Endothelial cell of umbilical vein (primary cell): ENCODE data around the gene SFTA2. TPM values are rescaled to one million over a fixed set of nuclear protein-coding genes. Genes with fewer than 3 reads are reported as not detected.
A peak's percentile ranks its signal among the peaks of the same experiment; 100 is the strongest.

ENCODE experiments used
- BruUV-seq: library from RNA; stranded (reverse); fragments of 400-500 nt; replicated peaks from 2 replicates; lab custom pipeline; 2021; lab: Mats Ljungman, UMichigan
- CTCF ChIA-PET: fragments of 300-600, 350-600 bp; sonication (Branson Sonifier 250); formaldehyde crosslinking; loops from one replicate; lab custom pipeline; 2021; ENCODE audit warnings: antibody characterized with exemption, inconsistent platforms; lab: Charles Lee
- POLR2A ChIA-PET: fragments of 300-600, 350-600 bp; sonication (Branson Sonifier 250); formaldehyde crosslinking; loops from one replicate; lab custom pipeline; 2021; ENCODE audit warnings: antibody characterized with exemption, inconsistent platforms; lab: Charles Lee
- DNase-seq: peaks from one replicate; pipeline ENCODE4 v3.0.0-alpha.2; 2011; ENCODE audit warnings: low read depth, low spot score
- FAIRE-seq: peaks from 2 replicates; lab custom pipeline; 2011; peaks lifted over from hg19 to GRCh38; lab: Jason Lieb, UNC
- H2AFZ ChIP-seq: 2 replicates; pipeline ENCODE4 v1.6.0; 2012; ENCODE audit warnings: low read depth, low read length, control low read depth, inconsistent platforms
- H3K27ac ChIP-seq: 2 replicates; pipeline ENCODE4 v1.5.1; 2011; ENCODE audit warnings: low read depth, mild to moderate bottlenecking, control low read depth, low read length, moderate library complexity; ENCODE audit not compliant: insufficient read depth
- H3K27me3 ChIP-seq, 2 experiments: 2 replicates each; pipeline versions ENCODE4 v1.6.0 to v1.6.1; 2011; ENCODE audit warnings: low read length in 2 of 2, mixed read lengths in 1 of 2; ENCODE audit not compliant: control insufficient read depth in 2 of 2, insufficient read depth in 2 of 2
- H3K36me3 ChIP-seq, 2 experiments: 2 replicates in 1 of 2; 3 replicates in 1 of 2; pipeline ENCODE4 v1.5.1; 2011; ENCODE audit warnings: low read length in 2 of 2, mild to moderate bottlenecking in 1 of 2, moderate library complexity in 1 of 2; ENCODE audit not compliant: control insufficient read depth in 2 of 2, insufficient read depth in 2 of 2; ENCODE audit errors: extremely low read depth in 1 of 2
- H3K4me1 ChIP-seq: 3 replicates; pipeline ENCODE4 v1.5.1; 2011; ENCODE audit warnings: mild to moderate bottlenecking, low read length; ENCODE audit not compliant: control insufficient read depth, insufficient read depth; ENCODE audit errors: extremely low read depth
- H3K4me2 ChIP-seq: 2 replicates; pipeline ENCODE4 v1.6.1; 2011; ENCODE audit warnings: low read length, control low read depth, mixed read lengths; ENCODE audit not compliant: insufficient read depth
- H3K4me3 ChIP-seq, 3 experiments: fragments of 200-600 bp in 1 of 3; sonication (generic), shearing (Covaris generic) in 1 of 3; replicated peaks in 1 of 3; 2 replicates each; pipeline ENCODE4 v1.5.1; 2011 to 2016; ENCODE audit warnings: control low read depth in 3 of 3, low read length in 3 of 3, mild to moderate bottlenecking in 2 of 3, inconsistent platforms in 1 of 3, low read depth in 1 of 3, moderate library complexity in 1 of 3; ENCODE audit not compliant: insufficient read depth in 1 of 3
- H3K79me2 ChIP-seq: 2 replicates; pipeline ENCODE4 v1.6.0; 2012; ENCODE audit warnings: low read length, inconsistent platforms; ENCODE audit not compliant: control insufficient read depth, insufficient read depth
- H3K9ac ChIP-seq: replicated peaks from 2 replicates; pipeline ENCODE3; 2011; ENCODE audit warnings: low read length, control low read depth; ENCODE audit not compliant: insufficient read depth; ENCODE audit errors: extremely low read depth
- H3K9me1 ChIP-seq: replicated peaks from 3 replicates; pipeline ENCODE4 v1.6.0; 2011; ENCODE audit warnings: mild to moderate bottlenecking, low read length; ENCODE audit not compliant: control insufficient read depth, insufficient read depth; ENCODE audit errors: extremely low read depth
- H3K9me3 ChIP-seq: replicated peaks from 2 replicates; pipeline ENCODE4 v1.5.1; 2012; ENCODE audit warnings: low read length, inconsistent platforms; ENCODE audit not compliant: control insufficient read depth, insufficient read depth
- H4K20me1 ChIP-seq: replicated peaks from 2 replicates; pipeline ENCODE3; 2011; ENCODE audit warnings: mild to moderate bottlenecking, low read length; ENCODE audit not compliant: control insufficient read depth, insufficient read depth; ENCODE audit errors: extremely low read depth
- CTCF ChIP-seq, 2 donors: IDR thresholded peaks; 1 replicate in 1 of 2; 2 replicates in 1 of 2; pipeline ENCODE4 v1.5.1; 2011; ENCODE audit warnings: low read length in 2 of 2, mild to moderate bottlenecking in 2 of 2, moderate library complexity in 2 of 2, control low read depth in 1 of 2, inconsistent platforms in 1 of 2, low read depth in 1 of 2; ENCODE audit not compliant: insufficient read depth in 1 of 2; ENCODE audit errors: extremely low read depth in 1 of 2
- EZH2 ChIP-seq: IDR thresholded peaks from 2 replicates; pipeline ENCODE4 v1.6.1; 2012; ENCODE audit warnings: borderline replicate concordance, low read depth, mild to moderate bottlenecking, moderate library complexity, low read length, inconsistent platforms; ENCODE audit not compliant: severe bottlenecking
- FOS ChIP-seq: IDR thresholded peaks from 2 replicates; pipeline ENCODE4 v1.6.1; 2011; ENCODE audit warnings: mild to moderate bottlenecking, low read length, moderate library complexity, borderline replicate concordance; ENCODE audit not compliant: insufficient read depth
- GATA2 ChIP-seq: IDR thresholded peaks from 2 replicates; pipeline ENCODE4 v1.7.0; 2011; ENCODE audit warnings: low read depth, mild to moderate bottlenecking, moderate library complexity, mixed read lengths, low read length; ENCODE audit not compliant: insufficient read length, insufficient read depth
- JUN ChIP-seq: IDR thresholded peaks from 2 replicates; pipeline ENCODE4 v1.6.1; 2011; ENCODE audit warnings: borderline replicate concordance, low read depth; ENCODE audit not compliant: insufficient read length, insufficient read depth
- MAX ChIP-seq: IDR thresholded peaks from 2 replicates; pipeline ENCODE4 v1.6.1; 2011; ENCODE audit not compliant: insufficient read depth, insufficient read length
- MYC ChIP-seq: IDR thresholded peaks from one replicate; pipeline ENCODE4 v1.6.1; 2011; ENCODE audit warnings: mild to moderate bottlenecking, low read depth, low read length
- POLR2A ChIP-seq: IDR thresholded peaks from 2 replicates; pipeline ENCODE4 v1.6.1; 2012; ENCODE audit warnings: low read depth, mild to moderate bottlenecking, control low read depth, low read length
- POLR2AphosphoS5 ChIP-seq: IDR thresholded peaks from 2 replicates; pipeline ENCODE4 v1.6.1; 2012; ENCODE audit warnings: low read depth, mild to moderate bottlenecking, control low read depth, low read length, moderate library complexity; ENCODE audit not compliant: insufficient read depth
- dilution Hi-C: fragments of 300-500 bp; cut with MboI; formaldehyde crosslinking; loops from one replicate; pipeline ENCODE4 v1.15.0; 2019; ENCODE audit warnings: low sequenced_read_pairs; ENCODE audit not compliant: extremely low pct_ligation_motif_present
- intact Hi-C: fragments of 100-400 bp; cut with micrococcal nuclease; formaldehyde crosslinking; loops from one replicate; pipeline ENCODE4 v1.10.0; 2022
- polyA plus RNA-seq, 4 experiments: library from polyadenylated mRNA; depleted of rRNA in 3 of 4; stranded (reverse) in 3 of 4; unstranded in 1 of 4; fragments of >200 nt; gene quantifications; 2 replicates each; pipeline versions ENCODE4 v1.2.1 to v1.2.3, GENCODE V29; 2011 to 2012; ENCODE audit warnings: missing spikeins in 1 of 4
- total RNA-seq: library from RNA; stranded (reverse); gene quantifications from 2 replicates; pipeline ENCODE4 v1.2.3, GENCODE V29; 2021

SFTA2 gene
- total and polyA plus RNA-seq, 2 donors (not counting 3 experiments of a cell fraction or from before 2014, with no cell fraction given): not detected

DNA sequence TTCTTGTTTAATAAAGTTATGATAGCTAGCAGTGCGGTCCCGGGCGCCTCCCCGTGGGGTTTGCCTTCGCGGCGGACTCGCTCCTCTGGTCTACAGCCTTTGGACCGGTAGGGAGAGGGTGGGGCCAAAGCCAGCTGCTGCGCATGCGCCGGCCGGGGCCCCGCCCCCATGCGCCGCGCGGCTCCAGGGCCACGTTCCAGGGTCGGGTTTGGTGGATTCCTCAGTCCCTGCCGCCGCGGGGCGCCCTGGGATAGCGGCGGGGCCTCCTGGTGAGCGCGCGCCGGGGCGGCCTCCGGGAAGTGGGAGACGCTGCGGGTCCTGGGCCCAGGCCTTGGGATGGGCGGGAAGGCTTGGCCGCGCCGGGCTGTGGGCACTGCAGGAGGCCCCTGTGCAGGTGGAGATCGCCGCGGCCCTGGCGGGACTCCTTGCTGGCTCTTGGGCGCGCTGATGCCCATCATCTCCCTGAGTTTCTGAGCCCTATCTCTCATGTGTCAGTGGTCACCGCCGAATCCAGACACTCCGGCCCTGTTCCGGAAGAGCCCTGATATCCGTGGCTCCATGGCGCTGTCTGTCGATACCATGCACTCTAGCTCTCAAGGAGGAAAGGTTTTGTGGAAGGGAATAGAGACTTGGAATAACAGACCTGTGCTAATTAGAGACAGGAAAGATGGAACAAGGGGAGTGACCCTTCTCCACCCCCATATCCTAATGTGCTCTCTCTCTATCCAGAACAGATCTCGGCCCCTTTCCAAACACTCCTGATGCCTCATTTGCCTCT is 17.7 kb downstream of the SFTA2 start, which contains the start of gene VARS2:
VARS2 (plus strand) TSS at position 163 of the 778 bp plus-strand sequence; CDS start at position 762, 599 bp downstream.
- H3K79me2 ChIP-seq: peaks cover 2% of the 10 kb centered on the region
- H4K20me1 ChIP-seq: no peaks in the 10 kb centered on the region
- no peaks in the 10 kb centered on the region for H3K9me1 ChIP-seq
- intact Hi-C loops: loop anchor here (1.0 kb wide), 1 partner anchor 86 kb away; no protein-coding TSS in a partner anchor
- CTCF ChIA-PET: interaction anchor here (0.6 to 7.6 kb wide), 33 partner anchors 9 to 432 kb away, joined by 3 to 142 read pairs (median 4); partner anchors contain the start of genes DDR1, DHX16 and PSORS1C1
- H3K27me3 ChIP-seq: no peaks in the 10 kb centered on the region
- peak; percentile 87 for FAIRE-seq
- H3K4me1 ChIP-seq: peaks cover 25% of the 10 kb centered on the region
- DNase-seq: peak; percentile 95
- H2AFZ ChIP-seq: peak within 1 kb of the TSS; percentile 93
- peak within 1 kb of the TSS; percentile 90 for H3K9ac ChIP-seq
- peaks cover 7 to 31% of the 10 kb centered on the region in 2 experiments for H3K36me3 ChIP-seq
- peak; percentile 90 for TF ChIP-seq POLR2AphosphoS5
- no peak for TF ChIP-seq GATA2
- TF ChIP-seq CTCF (IDR thresholded peaks at IDR 0.05; ENCODE audit: extremely low read depth in 1 of 2, insufficient read depth in 1 of 2, low read depth in 1 of 2, low read length in 2 of 2): peak in 1 of 2 donors; percentile 41
- no peak for TF ChIP-seq JUN
- no peak for TF ChIP-seq MYC
- peak; percentile 91 for TF ChIP-seq POLR2A
- TF ChIP-seq MAX: no peak
- TF ChIP-seq FOS: no peak
- no peak for TF ChIP-seq EZH2
- TSS peak; percentile 70 for BruUV-seq
- peak within 1 kb of the TSS; percentile 37 to 54 (median 44) for H3K4me3 ChIP-seq
- dilution Hi-C loops: no loop called here
- peak within 1 kb of the TSS; percentile 67 for H3K27ac ChIP-seq
- POLR2A ChIA-PET: interaction anchor here (0.6 kb wide), 1 partner anchor 102 kb away, joined by 3 read pairs; no protein-coding TSS in a partner anchor
- H3K4me2 ChIP-seq: peak within 1 kb of the TSS; percentile 50
- no peaks in the 10 kb centered on the region for H3K9me3 ChIP-seq
